H1 (cell line): ENCODE measurements around the gene GFPT1. TPM values are rescaled to one million over a fixed set of nuclear protein-coding genes. Genes with fewer than 3 reads are reported as not detected.
A peak's percentile ranks its signal among the peaks of the same experiment; 100 is the strongest.

Experiments used
- CTCF ChIA-PET: fragments of 300-600 bp; sonication (Branson Sonifier 250); formaldehyde crosslinking; loops from one replicate; lab custom pipeline; 2021; ENCODE audit not compliant: partially characterized antibody; lab: Charles Lee
- POLR2A ChIA-PET: fragments of 300-600 bp; sonication (Branson Sonifier 250); formaldehyde crosslinking; loops from one replicate; lab custom pipeline; 2021; ENCODE audit warnings: inconsistent platforms; ENCODE audit not compliant: partially characterized antibody; lab: Charles Lee
- DNase-seq, 2 experiments: peaks; one replicate each; pipeline versions ENCODE4 v3.0.0 to v3.0.0-alpha.2; 2010 to 2022; ENCODE audit warnings: low spot score in 2 of 2, low read depth in 1 of 2, mixed read lengths in 1 of 2
- FAIRE-seq: peaks from 2 replicates; lab custom pipeline; 2011; peaks lifted over from hg19 to GRCh38; lab: Jason Lieb, UNC
- H2AFZ ChIP-seq: 2 replicates; pipeline ENCODE4 v1.8.1; 2012; ENCODE audit warnings: low read length, inconsistent platforms
- H2AK5ac ChIP-seq: 2 replicates; pipeline ENCODE4 v1.6.1; 2013; ENCODE audit warnings: low read depth, low read length
- H2BK120ac ChIP-seq: replicated peaks from 2 replicates; pipeline ENCODE3; 2013; ENCODE audit warnings: low read depth, low read length, inconsistent platforms
- H2BK12ac ChIP-seq: 2 replicates; pipeline ENCODE4 v1.6.1; 2013; ENCODE audit warnings: low read depth, low read length
- H2BK15ac ChIP-seq: 2 replicates; pipeline ENCODE4 v1.6.1; 2013; ENCODE audit warnings: low read length
- H2BK20ac ChIP-seq: 2 replicates; pipeline ENCODE4 v1.6.1; 2013; ENCODE audit warnings: low read length
- H2BK5ac ChIP-seq: 2 replicates; pipeline ENCODE4 v1.6.1; 2013; ENCODE audit warnings: low read depth, low read length
- H3K14ac ChIP-seq: 2 replicates; pipeline ENCODE4 v1.6.1; 2013; ENCODE audit warnings: inconsistent platforms; ENCODE audit not compliant: insufficient read length
- H3K18ac ChIP-seq: 2 replicates; pipeline ENCODE4 v1.6.1; 2013; ENCODE audit warnings: low read length; ENCODE audit errors: extremely low read depth
- H3K23ac ChIP-seq: 2 replicates; pipeline ENCODE4 v1.6.1; 2013; ENCODE audit warnings: inconsistent platforms; ENCODE audit not compliant: insufficient read length
- H3K23me2 ChIP-seq: 2 replicates; pipeline ENCODE4 v1.6.1; 2013; ENCODE audit warnings: low read depth, low read length
- H3K27ac ChIP-seq: 2 replicates; pipeline ENCODE4 v1.6.1; 2011; ENCODE audit warnings: low read depth, low read length, inconsistent platforms
- H3K27me3 ChIP-seq, 4 experiments: replicated peaks in 1 of 4; 1 replicate in 1 of 4; 2 replicates in 3 of 4; pipeline versions ENCODE4 v1.6.1 to v1.8.1; 2011 to 2013; ENCODE audit warnings: low read length in 3 of 4, mild to moderate bottlenecking in 3 of 4, inconsistent platforms in 2 of 4, mixed read lengths in 2 of 4, moderate library complexity in 1 of 4; ENCODE audit not compliant: control insufficient read depth in 3 of 4, insufficient read depth in 3 of 4; ENCODE audit errors: extremely low read depth in 1 of 4
- H3K36me3 ChIP-seq, 4 experiments: 2 replicates each; pipeline versions ENCODE4 v1.6.1 to v1.8.1; 2011 to 2013; ENCODE audit warnings: mild to moderate bottlenecking in 4 of 4, low read length in 3 of 4, moderate library complexity in 2 of 4, control low read depth in 1 of 4, inconsistent platforms in 1 of 4; ENCODE audit not compliant: insufficient read depth in 4 of 4, control insufficient read depth in 2 of 4
- H3K4ac ChIP-seq: replicated peaks from 2 replicates; pipeline ENCODE3; 2013; ENCODE audit warnings: low read length, low read depth, mixed read lengths, inconsistent platforms; ENCODE audit not compliant: insufficient read length
- H3K4me1 ChIP-seq, 4 experiments: replicated peaks in 1 of 4; 1 replicate in 1 of 4; 2 replicates in 3 of 4; pipeline versions ENCODE4 v1.6.1 to v1.8.1; 2011 to 2013; ENCODE audit warnings: low read length in 3 of 4, inconsistent platforms in 2 of 4, mixed read lengths in 1 of 4; ENCODE audit not compliant: insufficient read depth in 4 of 4, control insufficient read depth in 3 of 4
- H3K4me2 ChIP-seq, 2 experiments: 2 replicates each; pipeline versions ENCODE4 v1.6.1 to v1.8.1; 2011 to 2013; ENCODE audit warnings: low read depth in 2 of 2, low read length in 2 of 2, control low read depth in 1 of 2, inconsistent platforms in 1 of 2, mild to moderate bottlenecking in 1 of 2; ENCODE audit not compliant: insufficient read depth in 1 of 2
- H3K4me3 ChIP-seq, 4 experiments: fragments of 200-600, 300-600 bp in 1 of 4; sonication (generic), shearing (Covaris generic), sonication (Bioruptor Twin) in 1 of 4; 2 replicates each; pipeline versions ENCODE4 v1.5.1 to v1.8.1; 2011 to 2016; ENCODE audit warnings: low read length in 4 of 4, low read depth in 3 of 4, control low read depth in 2 of 4, inconsistent platforms in 2 of 4, mild to moderate bottlenecking in 2 of 4, mixed read lengths in 1 of 4, moderate library complexity in 1 of 4; ENCODE audit not compliant: insufficient read depth in 2 of 4; ENCODE audit errors: extremely low read depth in 1 of 4
- H3K56ac ChIP-seq: replicated peaks from 2 replicates; pipeline ENCODE3; 2013; ENCODE audit warnings: low read depth, mild to moderate bottlenecking, mixed read lengths, low read length, inconsistent platforms; ENCODE audit not compliant: insufficient read length
- H3K79me1 ChIP-seq: 2 replicates; pipeline ENCODE4 v1.6.1; 2013; ENCODE audit warnings: low read depth, low read length, control low read depth
- H3K79me2 ChIP-seq, 2 experiments: 2 replicates each; pipeline versions ENCODE4 v1.6.1 to v1.8.1; 2012 to 2013; ENCODE audit warnings: low read length in 2 of 2, mild to moderate bottlenecking in 2 of 2, inconsistent platforms in 1 of 2; ENCODE audit not compliant: insufficient read depth in 2 of 2, control insufficient read depth in 1 of 2
- H3K9ac ChIP-seq, 4 experiments: replicated peaks in 1 of 4; 1 replicate in 1 of 4; 2 replicates in 3 of 4; pipeline versions ENCODE4 v1.6.1 to v1.8.1; 2011 to 2013; ENCODE audit warnings: low read depth in 3 of 4, low read length in 3 of 4, control low read depth in 2 of 4, mild to moderate bottlenecking in 2 of 4, moderate library complexity in 2 of 4, inconsistent platforms in 1 of 4; ENCODE audit errors: extremely low read depth in 1 of 4
- H3K9me3 ChIP-seq, 2 experiments: 2 replicates each; pipeline versions ENCODE4 v1.6.1 to v1.8.1; 2012 to 2013; ENCODE audit warnings: mild to moderate bottlenecking in 2 of 2, moderate library complexity in 2 of 2, control low read depth in 1 of 2, inconsistent platforms in 1 of 2, low read depth in 1 of 2, low read length in 1 of 2, mixed read lengths in 1 of 2; ENCODE audit not compliant: insufficient read depth in 2 of 2
- H4K20me1 ChIP-seq, 2 experiments: replicated peaks in 1 of 2; 2 replicates each; pipeline versions ENCODE3 to v1.8.1; 2011 to 2013; ENCODE audit warnings: inconsistent platforms in 2 of 2, low read length in 2 of 2, mild to moderate bottlenecking in 1 of 2; ENCODE audit not compliant: insufficient read depth in 2 of 2, control insufficient read depth in 1 of 2
- H4K5ac ChIP-seq: 2 replicates; pipeline ENCODE4 v1.6.1; 2013; ENCODE audit warnings: low read length, low read depth, mixed read lengths, inconsistent platforms; ENCODE audit not compliant: insufficient read length
- H4K8ac ChIP-seq: 2 replicates; pipeline ENCODE4 v1.8.0; 2013; ENCODE audit warnings: mild to moderate bottlenecking, moderate library complexity, low read length, inconsistent platforms; ENCODE audit not compliant: insufficient read depth; ENCODE audit errors: extremely low read depth
- H4K91ac ChIP-seq: replicated peaks from 2 replicates; pipeline ENCODE3; 2013; ENCODE audit warnings: low read length, mixed read lengths, inconsistent platforms; ENCODE audit not compliant: insufficient read length
- EGR1 ChIP-seq: IDR thresholded peaks from 2 replicates; pipeline ENCODE4 v1.6.1; 2011; ENCODE audit warnings: low read depth, low read length, borderline replicate concordance
- MAFK ChIP-seq: IDR thresholded peaks from 2 replicates; pipeline ENCODE4 v1.6.1; 2012; ENCODE audit warnings: low read depth, mild to moderate bottlenecking, improper control_type of control experiment, low read length
- PHF8 ChIP-seq: fragments of 200-600 bp; sonication (generic); conservative IDR thresholded peaks from 2 replicates; pipeline ENCODE4 v1.7.1; 2012; ENCODE audit warnings: low read depth, mild to moderate bottlenecking, inconsistent platforms, low read length, moderate library complexity
- RAD21 ChIP-seq, 2 experiments: IDR thresholded peaks in 1 of 2; conservative IDR thresholded peaks in 1 of 2; 2 replicates each; pipeline ENCODE4 v1.6.1; 2011; ENCODE audit warnings: low read depth in 2 of 2, low read length in 2 of 2, improper control_type of control experiment in 1 of 2, inconsistent platforms in 1 of 2, mild to moderate bottlenecking in 1 of 2, moderate library complexity in 1 of 2
- SIRT6 ChIP-seq: IDR thresholded peaks from one replicate; pipeline ENCODE4 v1.7.1; 2012; ENCODE audit warnings: low read length, inconsistent platforms
- polyA plus RNA-seq, 7 experiments: library from polyadenylated mRNA; depleted of rRNA in 3 of 7; stranded (reverse) in 5 of 7; unstranded in 2 of 7; fragments of >200 nt in 5 of 7; fragments of 200-250 nt in 2 of 7; gene quantifications; 1 replicate in 5 of 7; 2 replicates in 1 of 7; 4 replicates in 1 of 7; pipeline versions ENCODE4 v1.2.1 to v1.2.3, GENCODE V29; 2011 to 2013; ENCODE audit warnings: missing spikeins in 2 of 7, mixed read lengths in 2 of 7
- total RNA-seq: library from RNA; stranded (reverse); fragmentation: NEBNext Ultra II Directional; extraction: Animal tissue kit (Norgen Biotek cat#: 25700); gene quantifications from 2 replicates; pipeline ENCODE4 v1.2.1, GENCODE V29; 2021

Gene GFPT1
- total and polyA plus RNA-seq, 2 of the 8 experiments (the other 6 are each of a cell fraction or from before 2014, with no cell fraction given), result 13.3 to 76.2 TPM

DNA sequence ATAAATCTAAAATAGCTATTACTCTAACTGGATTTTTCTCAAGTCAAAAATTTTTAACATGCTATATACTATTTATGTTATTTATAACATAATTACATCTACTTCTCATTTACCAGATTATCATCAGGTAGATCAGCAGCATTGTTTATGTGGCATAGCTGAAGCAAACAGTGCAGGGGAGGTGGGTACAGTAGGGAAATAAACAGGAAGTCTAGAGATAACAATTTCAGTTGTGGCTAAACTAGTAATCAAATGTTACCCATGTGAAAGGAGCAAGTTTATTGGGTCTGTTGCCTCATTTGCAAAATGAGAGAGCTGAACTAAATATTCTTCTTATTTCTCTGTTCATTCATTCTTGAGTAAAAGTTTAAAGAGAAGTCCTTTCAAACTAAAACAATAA, 27.7 kb downstream of the GFPT1 start:
- 0 out of 2 replicates have a peak overlapping the region, but pooled peaks have one; percentile 40 for H2BK20ac ChIP-seq
- H2BK5ac ChIP-seq, result 0 out of 2 replicates have a peak overlapping the region, but pooled peaks have one; percentile 41
- FAIRE-seq, result no peak
- H2BK15ac ChIP-seq, result no peak overlapping the region
- H4K20me1 ChIP-seq, result no peaks in the 10 kb centered on the region
- H2BK12ac ChIP-seq, result no peak overlapping the region
- POLR2A ChIA-PET, result no interaction called here
- H3K27ac ChIP-seq, result no peak overlapping the region
- H3K23me2 ChIP-seq, result 0 out of 2 replicates have a peak, but pooled peaks cover under 1% of the 10 kb centered on the region
- peak overlapping the region; percentile 95 for H4K91ac ChIP-seq
- H3K9ac ChIP-seq, result no peak overlapping the region
- H3K79me1 ChIP-seq, result no peaks in the 10 kb centered on the region; the same call in 1 of the 2 replicates
- no peak overlapping the region for H3K14ac ChIP-seq
- peaks cover 4 to 79% (median 26%) of the 10 kb centered on the region in 4 experiments; a peak in 7 of 8 replicates for H3K36me3 ChIP-seq
- peak overlapping the region; percentile 83 for H4K5ac ChIP-seq
- H3K79me2 ChIP-seq, result no peaks in the 10 kb centered on the region
- H3K4me3 ChIP-seq, result no peak overlapping the region
- peak overlapping the region; percentile 85 for H3K4ac ChIP-seq
- no peak overlapping the region for H3K18ac ChIP-seq
- CTCF ChIA-PET, result no interaction called here
- DNase-seq, result no peak
- no peaks in the 10 kb centered on the region for H3K27me3 ChIP-seq
- H2BK120ac ChIP-seq, result peak overlapping the region; percentile 92
- H3K9me3 ChIP-seq, result no peaks in the 10 kb centered on the region
- no peak overlapping the region for H3K23ac ChIP-seq
- no peak overlapping the region for H2AFZ ChIP-seq
- H2AK5ac ChIP-seq, result no peak overlapping the region
- H3K4me2 ChIP-seq, result peak overlapping the region; percentile 10 to 36; a peak in 2 of 4 replicates
- no peak overlapping the region for H4K8ac ChIP-seq
- H3K56ac ChIP-seq, result no peak overlapping the region
- TF ChIP-seq RAD21 (IDR thresholded peaks at IDR 0.05 in 1 of 2, conservative IDR thresholded peaks at IDR 0.05 in 1 of 2; ENCODE audit: low read depth in 2 of 2, low read length in 2 of 2) (no peak), SIRT6 (no peak), MAFK (no peak), PHF8 (no peak), EGR1 (no peak)
- H3K4me1 ChIP-seq, result peaks cover 0 to 6% (median 2%) of the 10 kb centered on the region in 4 experiments; a peak in 2 of 7 replicates
